Spleen (tissue), 11 donors: Measurements from ENCODE around the gene ACSM2A. TPM values are rescaled to one million over a fixed set of nuclear protein-coding genes. Genes with fewer than 3 reads are reported as not detected.
"Not testable (repeated sequence)": the region's sequence is repeated elsewhere in the genome, so short reads cannot be mapped to it uniquely, and the experiment has no call there.

Experiments
- DNase-seq: peaks from one replicate; pipeline ENCODE4 v3.0.0-alpha.2; 2020
- H3K27ac ChIP-seq, 8 donors: fragments of 200-600 bp; sonication (generic) in 7 of 8; 1 replicate in 4 of 8; 2 replicates in 4 of 8; pipeline versions ENCODE4 v1.5.0 to v1.8.0; 2016 to 2021; ENCODE audit warnings: inconsistent platforms in 4 of 8, mild to moderate bottlenecking in 4 of 8, moderate library complexity in 1 of 8
- H3K27me3 ChIP-seq, 7 donors: fragments of 200-600 bp; sonication (generic) in 6 of 7; replicated peaks in 1 of 7; 1 replicate in 4 of 7; 2 replicates in 3 of 7; pipeline versions ENCODE4 v1.5.0 to v1.8.0; 2016 to 2021; ENCODE audit warnings: inconsistent platforms in 3 of 7, mild to moderate bottlenecking in 1 of 7
- H3K36me3 ChIP-seq, 6 donors: fragments of 200-600 bp; sonication (generic) in 5 of 6; 1 replicate in 4 of 6; 2 replicates in 2 of 6; pipeline versions ENCODE4 v1.5.0 to v1.8.0; 2016 to 2021; ENCODE audit warnings: inconsistent platforms in 2 of 6
- H3K4me1 ChIP-seq, 6 donors: fragments of 200-600 bp; sonication (generic) in 5 of 6; 1 replicate in 3 of 6; 2 replicates in 3 of 6; pipeline versions ENCODE4 v1.5.0 to v1.8.0; 2016 to 2021; ENCODE audit warnings: inconsistent platforms in 3 of 6
- H3K4me3 ChIP-seq, 8 donors: fragments of 200-600 bp; sonication (generic) in 7 of 8; 1 replicate in 4 of 8; 2 replicates in 4 of 8; pipeline versions ENCODE4 v1.5.0 to v1.8.0; 2016 to 2021; ENCODE audit warnings: inconsistent platforms in 4 of 8, mild to moderate bottlenecking in 4 of 8, moderate library complexity in 2 of 8
- H3K9me3 ChIP-seq, 8 donors: fragments of 200-600 bp; sonication (generic) in 7 of 8; 1 replicate in 4 of 8; 2 replicates in 4 of 8; pipeline versions ENCODE4 v1.5.0 to v1.8.0; 2016 to 2021; ENCODE audit warnings: inconsistent platforms in 4 of 8
- CTCF ChIP-seq, 11 experiments: fragments of 200-600 bp in 7 of 11; fragments of 450-650 bp in 4 of 11; sonication (generic) in 4 of 11; IDR thresholded peaks in 8 of 11; conservative IDR thresholded peaks in 3 of 11; 1 replicate in 7 of 11; 2 replicates in 4 of 11; pipeline versions ENCODE4 v1.4.0 to v1.8.0; 2016 to 2021; ENCODE audit warnings: antibody characterized with exemption in 11 of 11, inconsistent platforms in 4 of 11, mild to moderate bottlenecking in 1 of 11
- POLR2A ChIP-seq, 3 donors: fragments of 450-650 bp; IDR thresholded peaks; one replicate each; pipeline ENCODE4 v1.5.1; 2017; ENCODE audit warnings: antibody characterized with exemption in 3 of 3, mild to moderate bottlenecking in 1 of 3
- POLR2AphosphoS5 ChIP-seq, 3 donors: sonication (generic); formaldehyde crosslinking; IDR thresholded peaks; one replicate each; pipeline ENCODE4 v1.5.1; 2017; ENCODE audit warnings: antibody characterized with exemption in 3 of 3
- WGBS, 5 donors: extraction: QIAGEN DNeasy Blood & Tissue Kit in 3 of 5; methylation state at CpG; one replicate each; pipeline versions ENCODE4 v1.1.5 to v1.1.7; 2013 to 2018; 5-methylcytosine and 5-hydroxymethylcytosine counted together
- intact Hi-C: fragments of 100-400 bp; cut with DNase I; formaldehyde crosslinking; loops from one replicate; pipeline ENCODE4 v1.15.0; 2023; ENCODE audit warnings: low total_unique reads
- polyA plus RNA-seq, 3 donors: library from polyadenylated mRNA; stranded (reverse); fragments of 200-250 nt; gene quantifications; one replicate each; pipeline ENCODE4 v1.2.1, GENCODE V29; 2013
- total RNA-seq, 7 donors: library from RNA; depleted of rRNA in 3 of 7; stranded (reverse); fragments of >200 nt in 3 of 7; fragmentation: NEBNext Ultra II Directional in 4 of 7; extraction: Animal tissue kit (Norgen Biotek cat#: 25700) in 4 of 7; gene quantifications; one replicate each; pipeline versions ENCODE4 v1.1.0 to v1.2.1, GENCODE V29; 2016 to 2021
- donor health status: healthy with polysubstance abuse.
- donor health status: DM: no; HTN: no; CAD: no; lungs with moderate emphysema.
- donor health status: DM: no; HTN: no; CAD: no.
- donor health status: Bipolar disorder and iron deficiency.
- donor health status: healthy.
- donor health status: DM: no; HTN: no; CAD: no.
- donor health status: DM: yes; HTN: yes; CAD: no.

ACSM2A gene
- total and polyA plus RNA-seq, 10 donors, result 0.43 TPM; not detected in 9

- WGBS, 5 donors, result 0 to 43% (median 14%) methylated on average over 1 of the region's 1 CpG
- DNase-seq, H3K27me3 ChIP-seq, H3K4me3 ChIP-seq, H3K9me3 ChIP-seq, H3K27ac ChIP-seq, H3K36me3 ChIP-seq, intact Hi-C loops, H3K4me1 ChIP-seq: not testable (repeated sequence)
These were observed 32.7 kb downstream of the ACSM2A start for GRCh38 chr16:20483989-20484388.

- Histone ChIP-seq H3K36me3 (no peaks in the 10 kb centered on the region), H3K4me3 (no peak overlapping the region), H3K9me3 (no peaks in the 10 kb centered on the region), H3K27me3 (peaks cover 0 to 4% (median 0%) of the 10 kb centered on the region in 7 donors), H3K27ac (no peak overlapping the region), H3K4me1 (no peaks in the 10 kb centered on the region)
- no peak for DNase-seq
- intact Hi-C loops, result no loop called here
- TF ChIP-seq POLR2AphosphoS5 (IDR thresholded peaks at IDR 0.05) (no peak), POLR2A (IDR thresholded peaks at IDR 0.05) (no peak), CTCF (IDR thresholded peaks at IDR 0.05 in 8 of 11, conservative IDR thresholded peaks at IDR 0.05 in 3 of 11) (no peak)
- 57 to 86% (median 81%) methylated on average over 1 of the region's 1 CpG for WGBS, 5 donors
These were observed 33.4 kb downstream of the ACSM2A start for GRCh38 chr16:20484726-20485125.

GRCh38 chr16:20485408-20485807, 34.1 kb downstream of the ACSM2A start:
- no peak for DNase-seq
- TF ChIP-seq POLR2A (IDR thresholded peaks at IDR 0.05) (no peak), CTCF (IDR thresholded peaks at IDR 0.05 in 8 of 11, conservative IDR thresholded peaks at IDR 0.05 in 3 of 11) (no peak), POLR2AphosphoS5 (IDR thresholded peaks at IDR 0.05) (no peak)
- H3K36me3 ChIP-seq, result no peaks in the 10 kb centered on the region
- H3K9me3 ChIP-seq, result no peaks in the 10 kb centered on the region
- WGBS, 5 donors, result 68 to 92% (median 85%) methylated on average over 1 of the region's 1 CpG
- intact Hi-C loops, result no loop called here
- peaks cover 0 to 4% (median 0%) of the 10 kb centered on the region in 7 donors for H3K27me3 ChIP-seq
- no peaks in the 10 kb centered on the region for H3K4me1 ChIP-seq
- H3K27ac ChIP-seq, result no peak overlapping the region
- no peak overlapping the region for H3K4me3 ChIP-seq

- not testable (repeated sequence) for H3K4me3 ChIP-seq, H3K4me1 ChIP-seq
- no CpG with 5 or more reads among the region's 3 CpGs for WGBS, 5 donors
These were observed 39.7 kb downstream of the ACSM2A start for GRCh38 chr16:20490994-20491393.

GRCh38 chr16:20491448-20491847, 40.1 kb downstream of the ACSM2A start:
- WGBS, 5 donors, result no CpG with 5 or more reads among the region's 11 CpGs
- intact Hi-C loops, H3K27me3 ChIP-seq, H3K4me3 ChIP-seq, H3K27ac ChIP-seq, H3K9me3 ChIP-seq, DNase-seq, H3K36me3 ChIP-seq, H3K4me1 ChIP-seq: not testable (repeated sequence)

More at GRCh38 chr16:20490994-20491393, 39.7 kb downstream of the ACSM2A start:
- intact Hi-C loops, H3K36me3 ChIP-seq, H3K27ac ChIP-seq, DNase-seq, H3K27me3 ChIP-seq, H3K9me3 ChIP-seq: not testable (repeated sequence)

GRCh38 chr16:20504418-20504817, 53.1 kb downstream of the ACSM2A start:
- 73 to 100% (median 83%) methylated on average over 1 of the region's 1 CpG for WGBS, 5 donors
- H3K9me3 ChIP-seq, result peaks cover 4 to 41% (median 24%) of the 10 kb centered on the region in 8 donors
- no peaks in the 10 kb centered on the region for H3K36me3 ChIP-seq
- H3K27me3 ChIP-seq, result no peaks in the 10 kb centered on the region
- intact Hi-C loops, result no loop called here
- TF ChIP-seq POLR2A (IDR thresholded peaks at IDR 0.05) (no peak), POLR2AphosphoS5 (IDR thresholded peaks at IDR 0.05) (no peak), CTCF (IDR thresholded peaks at IDR 0.05 in 8 of 11, conservative IDR thresholded peaks at IDR 0.05 in 3 of 11) (no peak)
- no peak overlapping the region for H3K27ac ChIP-seq
- DNase-seq, result no peak
- no peak overlapping the region for H3K4me3 ChIP-seq
- H3K4me1 ChIP-seq, result no peaks in the 10 kb centered on the region
